PFSK-1 (cell line): ENCODE data around the gene POT1.

ENCODE experiments used
- FOXP2 ChIP-seq: optimal IDR thresholded peaks from 2 replicates; pipeline ENCODE3; 2011; ENCODE audit warnings: borderline replicate concordance, control low read depth, inconsistent platforms; ENCODE audit not compliant: insufficient read depth; ENCODE audit errors: extremely low read length, extremely low read depth
- POLR2AphosphoS5 ChIP-seq: IDR thresholded peaks from 2 replicates; pipeline ENCODE4 v1.6.1; 2012; ENCODE audit warnings: low read depth, mild to moderate bottlenecking, control low read depth, low read length, moderate library complexity
- REST ChIP-seq, 2 experiments: IDR thresholded peaks; 2 replicates each; pipeline versions ENCODE4 v1.6.1 to v1.8.0; 2011 to 2012; ENCODE audit warnings: low read depth in 2 of 2, low read length in 2 of 2, control low read depth in 1 of 2, inconsistent platforms in 1 of 2, mild to moderate bottlenecking in 1 of 2, moderate library complexity in 1 of 2; ENCODE audit not compliant: insufficient read depth in 1 of 2
- SIN3A ChIP-seq: IDR thresholded peaks from 2 replicates; pipeline ENCODE4 v1.6.1; 2012; ENCODE audit warnings: mild to moderate bottlenecking, low read length, moderate library complexity, borderline replicate concordance; ENCODE audit not compliant: insufficient read depth
- TAF1 ChIP-seq: IDR thresholded peaks from 2 replicates; pipeline ENCODE4 v1.6.1; 2012; ENCODE audit warnings: low read length, control low read depth, borderline replicate concordance; ENCODE audit not compliant: insufficient read depth

GRCh38 chr7:124945680-124946079 lies 16.1 kb upstream of the POT1 start:
- no peak for TF ChIP-seq TAF1
- no peak for TF ChIP-seq REST (IDR thresholded peaks at IDR 0.05; ENCODE audit: insufficient read depth in 1 of 2, low read depth in 2 of 2, low read length in 2 of 2)
- no peak for TF ChIP-seq SIN3A
- no peak for TF ChIP-seq POLR2AphosphoS5
- no peak for TF ChIP-seq FOXP2
